H1 (cell line): ENCODE results near the gene ZBTB20. TPM values are rescaled to one million over a fixed set of nuclear protein-coding genes. Genes with fewer than 3 reads are reported as not detected.

ENCODE experiments used
- ASH2L ChIP-seq: fragments of 200-600, 300-600 bp; sonication (generic); IDR thresholded peaks from one replicate; pipeline ENCODE4 v1.7.1; 2017; ENCODE audit warnings: low read length
- CHD7 ChIP-seq: fragments of 300-600 bp; sonication (generic); IDR thresholded peaks from 2 replicates; pipeline ENCODE4 v1.7.1; 2012; ENCODE audit warnings: low read length, moderate library complexity, mild to moderate bottlenecking, inconsistent platforms; ENCODE audit not compliant: insufficient replicate concordance
- CTBP2 ChIP-seq: IDR thresholded peaks from 2 replicates; pipeline ENCODE4 v1.7.0; 2011; ENCODE audit warnings: borderline replicate concordance, mild to moderate bottlenecking, moderate library complexity, mixed read lengths, low read length; ENCODE audit not compliant: insufficient read depth, insufficient read length
- JUND ChIP-seq: IDR thresholded peaks from 2 replicates; pipeline ENCODE4 v1.6.1; 2011; ENCODE audit warnings: mild to moderate bottlenecking, improper control_type of control experiment, low read length
- MAX ChIP-seq: IDR thresholded peaks from 2 replicates; pipeline ENCODE4 v1.6.1; 2012; ENCODE audit warnings: inconsistent platforms
- SP4 ChIP-seq: IDR thresholded peaks from 2 replicates; pipeline ENCODE4 v1.6.1; 2012; ENCODE audit warnings: low read length, inconsistent platforms
- polyA plus RNA-seq, 7 experiments: library from polyadenylated mRNA; depleted of rRNA in 3 of 7; stranded (reverse) in 5 of 7; unstranded in 2 of 7; fragments of >200 nt in 5 of 7; fragments of 200-250 nt in 2 of 7; gene quantifications; 1 replicate in 5 of 7; 2 replicates in 1 of 7; 4 replicates in 1 of 7; pipeline versions ENCODE4 v1.2.1 to v1.2.3, GENCODE V29; 2011 to 2013; ENCODE audit warnings: missing spikeins in 2 of 7, mixed read lengths in 2 of 7
- total RNA-seq: library from RNA; stranded (reverse); fragmentation: NEBNext Ultra II Directional; extraction: Animal tissue kit (Norgen Biotek cat#: 25700); gene quantifications from 2 replicates; pipeline ENCODE4 v1.2.1, GENCODE V29; 2021

Gene ZBTB20
- total and polyA plus RNA-seq, 2 of the 8 experiments (the other 6 are each of a cell fraction or from before 2014, with no cell fraction given), result 0.35 to 1.3 TPM

GRCh38 chr3:114857299-114857701 is 289.8 kb downstream of the ZBTB20 start (continued):
- TF ChIP-seq CTBP2 (no peak), SP4 (no peak), JUND (no peak), MAX (no peak), CHD7 (no peak), ASH2L (no peak)
